OCI-M1 (cell line): ENCODE measurements around the gene LRRN4.

Experiments used
- DNase-seq: peaks from one replicate; lab custom pipeline; 2025; lab: John Stamatoyannopoulos, UW

The LRRN4 gene

GRCh38 chr20:6030453-6031080 lies 23.3 kb downstream of the LRRN4 start:
- no peak for DNase-seq

DNA sequence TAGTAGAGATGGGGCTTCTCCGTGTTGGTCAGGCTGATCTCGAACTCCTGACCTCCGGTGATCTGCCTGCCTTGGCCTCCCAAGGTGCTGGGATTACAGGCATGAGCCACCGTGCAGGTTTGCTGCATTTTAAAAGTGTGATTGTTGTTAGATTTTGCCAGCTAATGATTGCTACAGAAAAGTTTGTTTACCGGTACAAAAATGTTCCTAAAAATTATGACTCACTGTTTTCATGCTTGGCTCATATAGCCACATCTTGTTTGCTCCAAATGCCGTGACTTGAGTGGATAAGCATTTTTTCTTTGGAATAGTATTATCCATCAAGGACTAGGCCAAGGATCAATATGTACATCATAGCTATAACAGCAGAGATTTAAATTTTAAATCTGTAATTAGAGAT lies 24.3 kb downstream of the LRRN4 start:
- DNase-seq, result no peak

- no peak for DNase-seq
These were observed 25.0 kb downstream of the LRRN4 start for GRCh38 chr20:6028818-6029217.

DNA sequence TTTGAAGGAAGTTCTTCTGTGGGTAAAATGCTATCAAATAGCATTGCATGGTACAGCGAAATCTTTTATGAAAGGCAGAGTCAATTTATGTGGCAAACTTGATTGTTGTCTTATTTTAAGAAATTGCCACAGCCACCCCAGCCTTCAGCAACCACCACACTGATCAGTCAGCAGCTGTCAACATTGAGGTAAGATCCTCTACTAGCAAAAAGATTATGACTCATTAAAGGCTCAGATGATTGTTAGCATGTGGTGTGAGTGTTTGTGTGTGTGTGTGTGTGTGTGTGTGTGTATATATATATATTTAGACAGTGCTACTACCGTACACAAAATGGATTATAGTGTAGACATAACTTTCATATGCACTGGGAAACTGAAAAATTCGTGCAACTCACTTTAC lies 27.8 kb downstream of the LRRN4 start:
- DNase-seq, result no peak

DNA sequence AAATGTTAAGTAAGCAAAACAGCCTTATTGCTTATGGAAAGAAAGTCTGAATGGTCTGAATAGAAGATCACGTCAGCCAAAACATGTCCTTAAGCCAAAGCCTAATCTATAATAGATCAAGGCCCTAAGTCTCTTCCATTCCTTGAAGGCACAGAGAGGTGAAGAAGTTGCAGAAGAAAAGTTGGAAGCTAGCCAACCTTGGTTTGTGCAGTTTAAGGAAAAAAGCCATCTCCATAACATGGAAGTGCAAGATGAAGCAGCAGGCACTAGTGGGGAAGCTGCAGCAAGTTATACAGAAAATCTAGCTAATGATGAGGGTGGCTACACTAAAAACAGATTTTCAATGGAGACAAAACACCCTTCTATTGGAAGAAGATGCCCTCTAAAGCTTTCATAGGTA lies 29.1 kb downstream of the LRRN4 start:
- DNase-seq, result peak; percentile 5

GRCh38 chr20:6017880-6018279 lies 36.0 kb downstream of the LRRN4 start:
- no peak for DNase-seq

GRCh38 chr20:6017467-6017866 lies 36.4 kb downstream of the LRRN4 start:
- DNase-seq, result no peak

- no peak for DNase-seq
These were observed 38.9 kb downstream of the LRRN4 start for GRCh38 chr20:6014957-6015356.

DNA sequence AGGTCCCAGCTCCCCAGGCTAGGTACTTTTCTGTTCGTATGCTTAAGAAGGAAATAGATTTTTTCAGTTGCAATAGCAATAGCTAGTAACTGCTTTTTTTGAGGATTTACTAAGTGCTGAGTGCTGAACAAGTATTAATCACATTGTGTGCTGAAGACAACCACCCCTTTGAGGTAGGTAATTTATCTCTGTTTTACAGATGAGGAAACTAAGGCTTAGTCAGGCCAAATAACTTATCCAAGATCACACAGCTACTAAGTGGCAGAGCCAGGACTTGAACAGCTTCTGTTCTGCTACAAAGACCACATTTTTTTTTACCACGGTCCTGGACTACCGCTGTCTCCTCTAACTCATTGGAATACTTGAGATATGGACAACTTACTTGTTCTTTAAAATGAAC lies 39.8 kb downstream of the LRRN4 start:
- peak; percentile 26 for DNase-seq

GRCh38 chr20:6012179-6012578 lies 41.7 kb downstream of the LRRN4 start:
- peak; percentile 13 for DNase-seq

- DNase-seq, result peak; percentile 8
These were observed 45.6 kb downstream of the LRRN4 start for GRCh38 chr20:6008254-6008653.

DNA sequence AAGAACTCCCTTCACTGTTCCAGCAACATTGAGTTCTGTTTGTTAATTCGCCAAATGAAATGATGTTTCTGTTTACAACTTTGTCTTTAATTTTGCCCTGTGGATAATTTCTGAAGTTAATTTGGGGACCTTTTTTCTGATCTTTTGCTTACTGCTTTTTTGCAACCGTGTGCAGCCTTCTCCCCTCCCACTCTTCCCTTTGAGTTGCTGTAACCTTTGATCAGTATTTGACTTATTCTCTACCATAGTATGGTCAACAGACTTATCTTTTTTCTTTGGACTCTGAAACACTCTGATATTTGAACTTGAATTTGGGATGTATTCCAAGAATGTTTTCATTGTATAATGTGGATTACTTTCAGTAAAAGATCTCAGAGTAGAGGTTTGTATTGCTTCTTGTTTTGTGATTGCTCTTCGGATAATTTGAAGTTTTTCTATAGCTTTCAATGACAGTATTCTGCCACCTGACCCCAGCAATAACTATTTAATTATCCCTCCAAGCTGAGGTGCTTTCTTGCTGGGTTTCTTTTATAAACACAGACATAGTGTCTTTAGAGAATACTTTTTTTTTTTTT lies 46.2 kb downstream of the LRRN4 start:
- peak; percentile 42 for DNase-seq

GRCh38 chr20:6007094-6007528 lies 46.7 kb downstream of the LRRN4 start:
- DNase-seq, result peak; percentile 42

- DNase-seq, result peak; percentile 46
These were observed 47.3 kb downstream of the LRRN4 start for GRCh38 chr20:6006603-6006949.

- no peak for DNase-seq
These were observed 53.0 kb downstream of the LRRN4 start for GRCh38 chr20:6000871-6001270.

- DNase-seq, result no peak
These were observed 54.1 kb downstream of the LRRN4 start for GRCh38 chr20:5999783-6000182.

DNA sequence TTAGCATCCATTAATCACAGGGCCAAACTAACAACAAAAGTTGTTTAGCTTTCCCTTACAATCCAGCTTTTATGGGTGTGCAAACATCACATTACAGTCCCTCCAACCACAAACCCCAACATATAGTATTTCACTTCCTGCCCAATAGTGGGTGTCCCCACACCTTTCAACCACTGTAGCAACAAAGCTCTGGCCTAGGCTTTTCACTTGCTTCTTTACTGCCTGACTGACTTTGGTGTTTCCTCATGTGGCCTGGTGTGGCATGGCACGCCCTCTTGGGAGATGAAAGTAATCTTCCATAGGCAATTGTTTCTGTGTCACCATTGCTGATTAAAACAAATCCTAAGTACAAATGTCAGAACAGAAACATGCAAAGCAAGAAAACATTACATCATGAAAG lies 57.1 kb downstream of the LRRN4 start:
- no peak for DNase-seq

- no peak for DNase-seq
These were observed 62.0 kb downstream of the LRRN4 start for GRCh38 chr20:5991623-5992441.

GRCh38 chr20:5990946-5991345 lies 62.9 kb downstream of the LRRN4 start:
- no peak for DNase-seq
